Esophagus muscularis mucosa (tissue), 4 donors: ENCODE measurements around the gene C5orf52. TPM values are rescaled to one million over a fixed set of nuclear protein-coding genes. Genes with fewer than 3 reads are reported as not detected.
"Not testable (repeated sequence)": the region's sequence is repeated elsewhere in the genome, so short reads cannot be mapped to it uniquely, and the experiment has no call there.

Experiments used
- DNase-seq: peaks from one replicate; pipeline ENCODE4 v3.0.0-alpha.2; 2017; ENCODE audit errors: extremely low spot score
- H3K27ac ChIP-seq, 4 donors: fragments of 200-600 bp; sonication (generic); replicated peaks in 1 of 4; 1 replicate in 3 of 4; 2 replicates in 1 of 4; pipeline ENCODE4 v1.5.1; 2016 to 2019; ENCODE audit warnings: mild to moderate bottlenecking in 1 of 4
- H3K27me3 ChIP-seq, 4 donors: fragments of 200-600 bp; sonication (generic); one replicate each; pipeline versions ENCODE4 v1.5.1 to v1.6.0; 2016 to 2019
- H3K36me3 ChIP-seq, 4 donors: fragments of 200-600 bp; sonication (generic); one replicate each; pipeline ENCODE4 v1.5.1; 2016 to 2019
- H3K4me1 ChIP-seq, 4 donors: fragments of 200-600 bp; sonication (generic); one replicate each; pipeline ENCODE4 v1.5.1; 2016 to 2019
- H3K4me3 ChIP-seq, 4 donors: fragments of 200-600 bp; sonication (generic); 1 replicate in 2 of 4; 2 replicates in 2 of 4; pipeline ENCODE4 v1.5.1; 2016 to 2019; ENCODE audit warnings: mild to moderate bottlenecking in 4 of 4, moderate library complexity in 1 of 4
- H3K9me3 ChIP-seq, 4 donors: fragments of 200-600 bp; sonication (generic); 1 replicate in 3 of 4; 2 replicates in 1 of 4; pipeline ENCODE4 v1.5.1; 2016 to 2019
- EP300 ChIP-seq: sonication (generic); formaldehyde crosslinking; IDR thresholded peaks from one replicate; pipeline ENCODE4 v1.6.1; 2017; ENCODE audit warnings: antibody characterized with exemption
- POLR2A ChIP-seq: fragments of 450-650 bp; IDR thresholded peaks from one replicate; pipeline ENCODE4 v1.6.1; 2017; ENCODE audit warnings: antibody characterized with exemption, moderate library complexity, mild to moderate bottlenecking, low read depth
- POLR2AphosphoS5 ChIP-seq, 2 donors: sonication (generic); formaldehyde crosslinking; IDR thresholded peaks; one replicate each; pipeline ENCODE4 v1.6.1; 2017; ENCODE audit warnings: antibody characterized with exemption in 2 of 2
- WGBS: methylation state at CpG from one replicate; pipeline ENCODE4 v1.1.5; 2018; 5-methylcytosine and 5-hydroxymethylcytosine counted together
- intact Hi-C: fragments of 100-400 bp; cut with DNase I; formaldehyde crosslinking; loops from one replicate; pipeline ENCODE4 v1.15.1; 2023
- total RNA-seq, 4 donors: library from RNA; depleted of rRNA; stranded (reverse); fragments of >200 nt; gene quantifications; one replicate each; pipeline versions ENCODE4 v1.1.0 to v1.2.1, GENCODE V29; 2016
- TF ChIP-seq, protein P1 (sequence below), 3 experiments: fragments of 200-600 bp in 2 of 3; fragments of 450-650 bp in 1 of 3; sonication (generic) in 2 of 3; IDR thresholded peaks; one replicate each; pipeline ENCODE4 v1.5.1; 2017 to 2019; ENCODE audit warnings: antibody characterized with exemption in 3 of 3, mild to moderate bottlenecking in 2 of 3, moderate library complexity in 1 of 3

Gene C5orf52
- total RNA-seq, 4 donors from 2014 or later: not detected

- no peaks in the 10 kb centered on the region for H3K36me3 ChIP-seq
- H3K9me3 ChIP-seq: no peaks in the 10 kb centered on the region
- DNase-seq: no peak
- H3K4me1 ChIP-seq: peaks cover 8 to 24% (median 14%) of the 10 kb centered on the region in 4 donors
- no peak for TF ChIP-seq EP300
- TF ChIP-seq, protein P1, sequence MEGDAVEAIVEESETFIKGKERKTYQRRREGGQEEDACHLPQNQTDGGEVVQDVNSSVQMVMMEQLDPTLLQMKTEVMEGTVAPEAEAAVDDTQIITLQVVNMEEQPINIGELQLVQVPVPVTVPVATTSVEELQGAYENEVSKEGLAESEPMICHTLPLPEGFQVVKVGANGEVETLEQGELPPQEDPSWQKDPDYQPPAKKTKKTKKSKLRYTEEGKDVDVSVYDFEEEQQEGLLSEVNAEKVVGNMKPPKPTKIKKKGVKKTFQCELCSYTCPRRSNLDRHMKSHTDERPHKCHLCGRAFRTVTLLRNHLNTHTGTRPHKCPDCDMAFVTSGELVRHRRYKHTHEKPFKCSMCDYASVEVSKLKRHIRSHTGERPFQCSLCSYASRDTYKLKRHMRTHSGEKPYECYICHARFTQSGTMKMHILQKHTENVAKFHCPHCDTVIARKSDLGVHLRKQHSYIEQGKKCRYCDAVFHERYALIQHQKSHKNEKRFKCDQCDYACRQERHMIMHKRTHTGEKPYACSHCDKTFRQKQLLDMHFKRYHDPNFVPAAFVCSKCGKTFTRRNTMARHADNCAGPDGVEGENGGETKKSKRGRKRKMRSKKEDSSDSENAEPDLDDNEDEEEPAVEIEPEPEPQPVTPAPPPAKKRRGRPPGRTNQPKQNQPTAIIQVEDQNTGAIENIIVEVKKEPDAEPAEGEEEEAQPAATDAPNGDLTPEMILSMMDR (IDR thresholded peaks at IDR 0.05): no peak
- TF ChIP-seq POLR2AphosphoS5 (IDR thresholded peaks at IDR 0.05): no peak
- TF ChIP-seq POLR2A: no peak
- no peak overlapping the region for H3K27ac ChIP-seq
- 91% methylated on average over 4 of the region's 4 CpGs for WGBS
- H3K4me3 ChIP-seq: no peak overlapping the region
- H3K27me3 ChIP-seq: no peaks in the 10 kb centered on the region
- intact Hi-C loops: loop anchor here (10.0 kb wide), 1 partner anchor 139 kb away; the partner anchor contains the start of gene ADAM19
Observed at GRCh38 chr5:157713830-157714595, 42.7 kb downstream of the C5orf52 start.

DNA sequence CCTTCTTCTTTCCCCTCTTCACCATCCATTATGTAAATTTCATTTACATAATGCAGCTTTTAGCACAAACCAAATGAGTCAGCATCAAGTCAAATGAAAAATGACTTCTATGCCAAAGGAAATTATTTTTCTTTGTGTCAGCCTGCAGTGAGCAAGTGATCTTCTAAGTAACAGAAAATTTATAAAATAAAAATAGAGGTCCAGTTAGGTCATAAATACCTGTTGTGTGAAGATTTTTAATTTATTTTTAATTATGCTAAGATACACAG lies 43.2 kb downstream of the C5orf52 start:
- no peaks in the 10 kb centered on the region for H3K9me3 ChIP-seq
- intact Hi-C loops: loop anchor here (10.0 kb wide), 1 partner anchor 140 kb away; the partner anchor contains the start of gene ADAM19
- no peak overlapping the region for H3K27ac ChIP-seq
- H3K36me3 ChIP-seq: no peaks in the 10 kb centered on the region
- TF ChIP-seq EP300: no peak
- TF ChIP-seq, protein P1 (IDR thresholded peaks at IDR 0.05): no peak
- TF ChIP-seq POLR2A: no peak
- TF ChIP-seq POLR2AphosphoS5 (IDR thresholded peaks at IDR 0.05): no peak
- H3K4me3 ChIP-seq: no peak overlapping the region
- no peaks in the 10 kb centered on the region for H3K27me3 ChIP-seq
- H3K4me1 ChIP-seq: peaks cover 8 to 24% (median 15%) of the 10 kb centered on the region in 4 donors
- no peak for DNase-seq

GRCh38 chr5:157718519-157718918 lies 47.2 kb downstream of the C5orf52 start:
- H3K27me3 ChIP-seq: no peaks in the 10 kb centered on the region
- no peak for TF ChIP-seq POLR2AphosphoS5 (IDR thresholded peaks at IDR 0.05)
- TF ChIP-seq, protein P1 (IDR thresholded peaks at IDR 0.05): peak; percentile 60 to 75 (median 69)
- peak overlapping the region in 1 of 4 donors; percentile 22 for H3K4me3 ChIP-seq
- no peaks in the 10 kb centered on the region for H3K9me3 ChIP-seq
- DNase-seq: no peak
- H3K36me3 ChIP-seq: no peaks in the 10 kb centered on the region
- H3K4me1 ChIP-seq: peaks cover 8 to 17% (median 12%) of the 10 kb centered on the region in 4 donors
- WGBS: 0% methylated on average over 4 of the region's 4 CpGs
- peak overlapping the region in 1 of 4 donors; percentile 10 for H3K27ac ChIP-seq
- intact Hi-C loops: loop anchor here (2.0 to 10.0 kb wide), 5 partner anchors 46 to 391 kb away; partner anchors contain the start of genes ADAM19 and C5orf52

GRCh38 chr5:157719245-157719644 lies 47.9 kb downstream of the C5orf52 start:
- Histone ChIP-seq H3K36me3 (no peaks in the 10 kb centered on the region), H3K27ac (no peak overlapping the region), H3K9me3 (no peaks in the 10 kb centered on the region), H3K27me3 (no peaks in the 10 kb centered on the region), H3K4me3 (no peak overlapping the region), H3K4me1 (peaks cover 8 to 17% (median 12%) of the 10 kb centered on the region in 4 donors)
- DNase-seq: no peak
- intact Hi-C loops: loop anchor here (2.0 to 10.0 kb wide), 5 partner anchors 47 to 392 kb away; partner anchors contain the start of genes ADAM19 and C5orf52
- TF ChIP-seq, protein P1 (IDR thresholded peaks at IDR 0.05): no peak
- no peak for TF ChIP-seq POLR2A
- no peak for TF ChIP-seq POLR2AphosphoS5 (IDR thresholded peaks at IDR 0.05)
- no peak for TF ChIP-seq EP300
- WGBS: 100% methylated on average over 2 of the region's 2 CpGs

- intact Hi-C loops: no loop called here
- TF ChIP-seq, protein P1 (IDR thresholded peaks at IDR 0.05): no peak
- TF ChIP-seq EP300 (no peak), POLR2AphosphoS5 (IDR thresholded peaks at IDR 0.05) (no peak), POLR2A (no peak)
- H3K36me3 ChIP-seq: no peaks in the 10 kb centered on the region
- H3K27ac ChIP-seq: no peak overlapping the region
- WGBS: 89% methylated on average over 6 of the region's 6 CpGs
- no peaks in the 10 kb centered on the region for H3K9me3 ChIP-seq
- H3K27me3 ChIP-seq: no peaks in the 10 kb centered on the region
- peaks cover 8 to 17% (median 12%) of the 10 kb centered on the region in 4 donors for H3K4me1 ChIP-seq
- H3K4me3 ChIP-seq: no peak overlapping the region
- no peak for DNase-seq
Observed at GRCh38 chr5:157721159-157721558, 49.8 kb downstream of the C5orf52 start.

DNA sequence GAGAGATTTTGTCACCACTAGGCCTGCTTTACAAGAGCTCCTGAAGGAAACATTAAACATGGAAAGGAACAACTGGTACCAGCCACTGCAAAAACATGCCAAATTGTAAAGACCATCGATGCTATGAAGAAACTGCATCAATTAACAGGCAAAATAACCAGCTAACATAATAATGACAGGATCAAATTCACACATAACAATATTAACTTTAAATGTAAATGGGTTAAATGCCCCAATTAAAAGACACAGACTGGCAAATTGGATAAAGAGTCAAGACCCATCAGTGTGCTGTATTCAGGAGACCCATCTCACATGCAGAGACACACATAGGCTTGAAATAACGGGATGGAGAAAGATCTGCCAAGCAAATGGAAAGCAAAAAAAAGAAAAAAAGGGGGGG lies 51.6 kb downstream of the C5orf52 start:
- H3K27ac ChIP-seq, H3K4me3 ChIP-seq, H3K36me3 ChIP-seq, H3K9me3 ChIP-seq, intact Hi-C loops, H3K27me3 ChIP-seq, DNase-seq: not testable (repeated sequence)
- 80% methylated on average over 2 of the region's 2 CpGs for WGBS
- H3K4me1 ChIP-seq: peaks cover 8 to 13% (median 10%) of the 10 kb centered on the region in 4 donors

- H3K27ac ChIP-seq, DNase-seq, H3K4me1 ChIP-seq, H3K27me3 ChIP-seq, H3K4me3 ChIP-seq, H3K9me3 ChIP-seq, H3K36me3 ChIP-seq, intact Hi-C loops: not testable (repeated sequence)
- 92% methylated on average over 2 of the region's 2 CpGs for WGBS
Observed at GRCh38 chr5:157726607-157727006, 55.3 kb downstream of the C5orf52 start.
